Measurements from ENCODE around the gene METRN.

DNA sequence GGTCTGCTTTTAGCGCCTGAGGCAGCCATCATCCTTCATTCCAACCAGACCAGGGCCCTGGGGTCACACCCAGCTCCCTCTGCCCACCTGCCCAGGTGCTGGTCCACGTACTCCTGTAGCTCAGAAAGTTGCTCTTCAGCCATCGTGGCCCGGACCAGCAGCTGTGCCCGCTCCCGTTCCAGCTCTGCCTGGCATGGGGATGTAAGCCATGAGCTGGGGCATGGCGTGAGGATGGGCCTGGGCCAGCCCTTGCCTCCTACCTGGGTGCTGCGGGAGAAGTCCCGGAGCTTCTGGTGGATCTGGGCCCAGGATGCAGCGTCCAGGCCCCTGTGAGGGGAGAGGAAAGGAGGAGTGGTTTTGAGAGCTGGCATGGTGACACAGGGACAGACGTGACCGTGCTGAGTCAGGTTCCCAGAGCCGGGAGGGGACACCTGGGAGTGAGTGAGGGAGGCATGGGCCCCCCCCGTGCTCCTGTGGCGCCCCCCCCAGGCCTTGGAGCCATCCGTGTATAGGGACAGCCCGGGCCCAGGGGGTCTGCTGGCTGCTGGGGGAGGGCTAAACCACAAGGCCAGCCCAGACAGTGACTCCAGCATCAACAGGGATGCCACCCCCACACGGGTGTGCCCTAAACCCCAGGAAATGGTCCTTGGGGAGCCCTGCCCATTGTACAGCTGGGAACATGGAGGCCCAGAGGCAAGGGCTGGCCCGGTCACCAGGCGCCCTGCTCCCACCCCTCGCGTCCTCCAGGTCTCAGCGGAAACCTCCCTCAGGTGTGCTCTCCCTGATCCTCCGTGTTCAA is 8.1 kb downstream of the METRN start:
- no peak for TF ChIP-seq POLR2A (IDR thresholded peaks at IDR 0.05)
- TF ChIP-seq, protein P1, sequence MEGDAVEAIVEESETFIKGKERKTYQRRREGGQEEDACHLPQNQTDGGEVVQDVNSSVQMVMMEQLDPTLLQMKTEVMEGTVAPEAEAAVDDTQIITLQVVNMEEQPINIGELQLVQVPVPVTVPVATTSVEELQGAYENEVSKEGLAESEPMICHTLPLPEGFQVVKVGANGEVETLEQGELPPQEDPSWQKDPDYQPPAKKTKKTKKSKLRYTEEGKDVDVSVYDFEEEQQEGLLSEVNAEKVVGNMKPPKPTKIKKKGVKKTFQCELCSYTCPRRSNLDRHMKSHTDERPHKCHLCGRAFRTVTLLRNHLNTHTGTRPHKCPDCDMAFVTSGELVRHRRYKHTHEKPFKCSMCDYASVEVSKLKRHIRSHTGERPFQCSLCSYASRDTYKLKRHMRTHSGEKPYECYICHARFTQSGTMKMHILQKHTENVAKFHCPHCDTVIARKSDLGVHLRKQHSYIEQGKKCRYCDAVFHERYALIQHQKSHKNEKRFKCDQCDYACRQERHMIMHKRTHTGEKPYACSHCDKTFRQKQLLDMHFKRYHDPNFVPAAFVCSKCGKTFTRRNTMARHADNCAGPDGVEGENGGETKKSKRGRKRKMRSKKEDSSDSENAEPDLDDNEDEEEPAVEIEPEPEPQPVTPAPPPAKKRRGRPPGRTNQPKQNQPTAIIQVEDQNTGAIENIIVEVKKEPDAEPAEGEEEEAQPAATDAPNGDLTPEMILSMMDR (IDR thresholded peaks at IDR 0.05 in 8 of 11, conservative IDR thresholded peaks at IDR 0.05 in 3 of 11): no peak

Measured in spleen (tissue), 7 donors.